Activated CD4-positive, CD25-positive, alpha-beta regulatory T cell treated with anti-CD3 and anti-CD28 coated beads, Interleukin-2, amount 50 U/mL, for 24 hours (primary cell): ENCODE data around the gene C5AR2.
"Not testable (repeated sequence)": the region's sequence is repeated elsewhere in the genome, so short reads cannot be mapped to it uniquely, and the experiment has no call there.

Experiments
- ATAC-seq, 2 donors: fragments of 150-1000 bp; cut with Tn5 transposase; one replicate each; pipeline ENCODE4 v1.10.0; 2021; ENCODE audit warnings: mild to moderate bottlenecking in 1 of 2, moderate library complexity in 1 of 2

The C5AR2 gene

DNA sequence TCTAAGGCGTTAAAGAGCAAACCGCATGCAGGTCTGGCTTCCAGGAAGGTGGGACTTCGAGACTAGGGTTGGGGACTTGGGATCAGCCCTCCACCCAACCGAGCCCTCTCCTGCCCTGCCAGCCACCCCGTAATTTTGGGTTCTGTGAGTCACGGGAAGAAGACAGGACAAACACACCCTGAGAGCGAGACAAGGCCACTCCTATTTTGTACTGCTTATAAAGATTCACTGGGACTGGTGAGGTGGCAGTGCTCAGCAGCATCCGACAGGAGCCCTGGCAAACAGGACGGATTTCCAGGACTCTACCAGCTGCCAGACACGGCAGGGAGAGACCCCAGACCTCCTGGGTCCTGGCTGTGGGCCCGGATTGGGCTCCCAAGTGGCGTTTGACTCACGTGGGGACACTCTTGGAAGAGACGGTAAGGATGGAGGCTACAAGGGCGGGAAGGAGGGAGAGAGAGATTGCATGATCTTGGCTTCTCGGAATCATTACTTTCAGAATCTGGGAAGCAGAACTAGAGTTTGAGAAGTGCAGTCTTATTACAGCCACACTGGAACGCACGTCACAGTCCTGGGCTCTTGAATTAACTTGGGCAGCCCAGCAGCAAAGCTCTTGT, at the start of gene C5AR2:
Gene C5AR2, plus strand, starts transcription at position 245 of the 617 bp plus-strand sequence. CDS start 8,625 bp downstream, outside the sequence.
- ATAC-seq: no peak

GRCh38 chr19:47283405-47284059, 48.4 kb upstream of the C5AR2 start:
- ATAC-seq: no peak

GRCh38 chr19:47284324-47284899, 47.6 kb upstream of the C5AR2 start:
- no peak for ATAC-seq

DNA sequence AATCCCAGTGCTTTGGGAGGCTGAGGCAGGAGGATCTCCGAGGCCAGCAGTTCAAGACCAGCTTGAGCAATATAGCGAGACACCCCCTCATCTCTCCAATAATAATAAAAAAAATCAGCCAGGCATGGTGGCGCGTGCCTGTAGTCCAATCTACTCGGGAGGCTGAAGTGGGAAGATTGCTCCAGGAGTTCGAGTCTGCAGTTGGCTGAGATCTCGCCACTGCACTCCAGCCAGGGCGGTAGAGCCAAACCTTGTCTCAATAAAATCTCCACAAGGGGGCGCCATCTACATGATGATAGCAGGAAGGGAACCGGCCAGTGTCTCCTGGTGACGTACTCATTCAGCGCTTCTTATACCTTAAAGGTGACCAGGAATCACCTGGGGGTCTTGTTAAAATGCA, 35.9 kb upstream of the C5AR2 start:
- peak; percentile 83 to 97 for ATAC-seq

DNA sequence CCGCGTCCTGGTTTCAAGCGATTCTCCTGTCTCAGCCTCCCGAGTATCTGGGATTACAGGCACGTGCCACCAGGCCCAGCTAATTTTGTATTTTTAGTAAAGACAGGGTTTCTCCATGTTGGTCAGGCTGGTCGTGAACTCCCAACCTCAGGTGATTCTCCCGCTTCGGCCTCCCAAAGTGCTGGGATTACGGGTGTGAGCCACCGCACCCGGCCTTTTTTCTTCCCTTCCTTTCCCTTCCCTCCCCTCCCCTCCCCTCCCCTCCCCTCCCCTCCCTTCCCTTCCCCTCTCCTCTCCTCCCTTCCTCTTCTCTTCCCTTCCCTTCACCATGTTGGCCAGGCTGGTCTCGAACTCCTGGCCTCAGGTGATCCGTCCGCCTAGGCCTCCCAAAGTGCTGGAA, 31.1 kb upstream of the C5AR2 start:
- ATAC-seq: not testable (repeated sequence)

GRCh38 chr19:47302249-47302648, 29.7 kb upstream of the C5AR2 start:
- no peak for ATAC-seq

DNA sequence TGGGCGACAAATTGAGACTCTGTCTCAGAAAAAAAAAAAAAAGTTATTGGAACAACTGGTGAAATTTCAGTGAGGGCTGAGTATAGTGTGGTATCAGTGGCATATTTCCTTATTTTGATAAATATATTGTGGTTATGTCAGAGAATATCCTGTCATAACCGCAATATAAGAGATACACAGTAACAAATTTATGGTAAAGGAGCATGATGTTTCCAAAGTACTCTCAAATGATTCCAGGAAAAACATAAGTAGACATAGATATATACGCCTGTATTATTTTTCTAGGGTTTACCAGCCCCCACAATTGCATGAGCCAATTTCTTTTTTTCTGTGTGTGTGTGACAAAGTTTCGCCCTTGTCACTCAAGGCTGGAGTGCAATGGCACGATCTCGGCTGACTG, 28.0 kb upstream of the C5AR2 start:
- ATAC-seq: no peak

DNA sequence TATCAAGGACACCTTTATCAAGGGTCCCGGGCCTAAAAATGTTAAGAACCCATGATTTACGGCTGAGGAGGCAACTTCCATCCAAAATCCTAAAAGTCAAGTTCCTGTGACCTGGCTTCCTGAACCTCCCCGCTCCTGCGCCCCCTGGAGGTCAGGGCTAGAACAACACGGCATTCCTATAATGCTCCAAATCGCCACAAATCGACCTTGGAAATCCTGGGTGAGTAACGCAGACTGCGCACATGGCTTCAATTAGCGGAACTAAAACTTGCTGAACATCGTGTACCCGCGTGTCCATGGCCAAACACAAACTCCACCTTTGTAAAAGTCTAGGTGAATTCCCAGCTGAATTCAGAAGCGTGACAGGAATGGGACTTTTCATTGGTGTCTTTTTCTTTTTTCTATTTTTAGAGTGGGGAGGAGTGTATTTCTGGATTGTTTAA, 26.6 kb upstream of the C5AR2 start:
- peak in 1 of 2 donors; percentile 28 for ATAC-seq

GRCh38 chr19:47306303-47306702, 25.7 kb upstream of the C5AR2 start:
- ATAC-seq: no peak

DNA sequence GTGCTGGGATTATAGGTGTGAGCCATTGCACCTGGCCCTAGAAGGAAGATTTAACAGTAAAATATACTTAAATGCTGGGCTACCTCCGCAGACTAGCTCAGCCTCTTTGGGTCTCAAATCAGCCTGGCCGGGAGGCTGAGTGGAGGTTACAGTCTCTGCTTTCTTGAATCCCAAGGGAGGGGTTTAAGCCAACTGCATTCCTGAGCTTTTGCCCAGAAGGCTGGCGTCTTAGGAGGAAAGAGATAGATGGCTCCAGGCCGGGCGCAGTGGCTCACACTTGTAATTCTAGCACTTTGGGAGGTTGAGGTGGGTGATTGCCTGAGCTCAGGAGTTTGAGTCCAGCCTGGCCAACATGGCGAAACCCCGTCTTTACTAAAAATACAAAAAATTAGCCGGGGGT, 22.9 kb upstream of the C5AR2 start:
- no peak for ATAC-seq

- no peak for ATAC-seq
These were observed 22.4 kb upstream of the C5AR2 start, which contains the start of gene C5AR1 for GRCh38 chr19:47309608-47310007. TSS of gene C5AR1 (plus strand) at chr19:47309861. CDS start at chr19:47309896, 35 bp downstream.

GRCh38 chr19:47310323-47310722, 21.7 kb upstream of the C5AR2 start:
- ATAC-seq: no peak

- no peak for ATAC-seq
These were observed 21.2 kb upstream of the C5AR2 start for GRCh38 chr19:47310819-47311218.

GRCh38 chr19:47312366-47313006, 19.5 kb upstream of the C5AR2 start:
- no peak for ATAC-seq

DNA sequence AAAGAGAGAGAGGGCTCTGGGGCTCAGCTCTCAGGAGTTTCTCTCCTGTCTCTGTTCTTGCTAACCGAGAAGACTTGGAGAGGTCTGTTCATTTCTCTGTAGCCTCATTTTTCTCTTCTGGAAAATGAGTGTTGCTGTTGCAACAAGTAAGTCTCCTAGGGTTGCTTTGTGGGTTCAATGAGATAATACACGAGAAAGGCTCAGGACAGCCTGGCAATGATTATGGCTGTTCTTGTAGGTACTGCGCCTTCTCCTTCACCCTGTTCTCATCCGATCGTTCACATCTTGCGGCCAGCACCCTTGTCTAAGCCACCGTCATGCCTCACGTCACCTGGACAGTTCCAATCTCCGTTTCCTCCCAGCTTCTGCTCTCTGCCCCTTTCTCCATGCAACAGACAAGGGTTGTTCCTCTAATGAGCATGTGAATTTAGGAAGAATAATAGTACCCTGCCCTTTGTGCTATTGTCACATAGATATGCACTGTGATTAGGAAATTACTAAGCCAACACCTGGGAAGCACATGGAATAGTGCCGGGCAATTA, 18.1 kb upstream of the C5AR2 start:
- ATAC-seq: no peak

- ATAC-seq: peak; percentile 69 to 82
These were observed 16.7 kb upstream of the C5AR2 start for GRCh38 chr19:47315125-47315821.

- no peak for ATAC-seq
These were observed 15.5 kb upstream of the C5AR2 start for GRCh38 chr19:47316513-47316912.

DNA sequence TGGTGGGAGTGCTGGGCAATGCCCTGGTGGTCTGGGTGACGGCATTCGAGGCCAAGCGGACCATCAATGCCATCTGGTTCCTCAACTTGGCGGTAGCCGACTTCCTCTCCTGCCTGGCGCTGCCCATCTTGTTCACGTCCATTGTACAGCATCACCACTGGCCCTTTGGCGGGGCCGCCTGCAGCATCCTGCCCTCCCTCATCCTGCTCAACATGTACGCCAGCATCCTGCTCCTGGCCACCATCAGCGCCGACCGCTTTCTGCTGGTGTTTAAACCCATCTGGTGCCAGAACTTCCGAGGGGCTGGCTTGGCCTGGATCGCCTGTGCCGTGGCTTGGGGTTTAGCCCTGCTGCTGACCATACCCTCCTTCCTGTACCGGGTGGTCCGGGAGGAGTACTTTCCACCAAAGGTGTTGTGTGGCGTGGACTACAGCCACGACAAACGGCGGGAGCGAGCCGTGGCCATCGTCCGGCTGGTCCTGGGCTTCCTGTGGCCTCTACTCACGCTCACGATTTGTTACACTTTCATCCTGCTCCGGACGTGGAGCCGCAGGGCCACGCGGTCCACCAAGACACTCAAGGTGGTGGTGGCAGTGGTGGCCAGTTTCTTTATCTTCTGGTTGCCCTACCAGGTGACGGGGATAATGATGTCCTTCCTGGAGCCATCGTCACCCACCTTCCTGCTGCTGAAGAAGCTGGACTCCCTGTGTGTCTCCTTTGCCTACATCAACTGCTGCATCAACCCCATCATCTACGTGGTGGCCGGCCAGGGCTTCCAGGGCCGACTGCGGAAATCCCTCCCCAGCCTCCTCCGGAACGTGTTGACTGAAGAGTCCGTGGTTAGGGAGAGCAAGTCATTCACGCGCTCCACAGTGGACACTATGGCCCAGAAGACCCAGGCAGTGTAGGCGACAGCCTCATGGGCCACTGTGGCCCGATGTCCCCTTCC, 11.8 kb upstream of the C5AR2 start:
- ATAC-seq: no peak

DNA sequence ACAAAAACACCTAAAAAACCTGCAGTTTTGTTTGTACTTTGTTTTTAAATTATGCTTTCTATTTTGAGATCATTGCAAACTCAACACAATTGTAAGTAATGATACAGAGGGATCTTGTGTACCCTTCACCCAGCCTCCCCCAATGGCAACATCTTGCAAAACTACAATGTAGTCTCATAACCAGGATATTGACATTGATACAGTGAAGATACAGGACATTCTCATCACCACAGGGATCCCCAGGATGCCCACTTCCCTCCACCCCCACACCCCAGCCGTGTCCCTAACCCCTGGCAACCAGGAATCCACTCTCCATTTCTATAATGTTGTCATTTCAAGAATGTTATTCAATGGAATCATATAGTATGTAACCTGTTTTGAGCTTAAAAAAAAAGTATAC, 10.3 kb upstream of the C5AR2 start:
- ATAC-seq: no peak

GRCh38 chr19:47322058-47322457, 9.9 kb upstream of the C5AR2 start:
- no peak for ATAC-seq

GRCh38 chr19:47323409-47323808, 8.6 kb upstream of the C5AR2 start:
- ATAC-seq: no peak

DNA sequence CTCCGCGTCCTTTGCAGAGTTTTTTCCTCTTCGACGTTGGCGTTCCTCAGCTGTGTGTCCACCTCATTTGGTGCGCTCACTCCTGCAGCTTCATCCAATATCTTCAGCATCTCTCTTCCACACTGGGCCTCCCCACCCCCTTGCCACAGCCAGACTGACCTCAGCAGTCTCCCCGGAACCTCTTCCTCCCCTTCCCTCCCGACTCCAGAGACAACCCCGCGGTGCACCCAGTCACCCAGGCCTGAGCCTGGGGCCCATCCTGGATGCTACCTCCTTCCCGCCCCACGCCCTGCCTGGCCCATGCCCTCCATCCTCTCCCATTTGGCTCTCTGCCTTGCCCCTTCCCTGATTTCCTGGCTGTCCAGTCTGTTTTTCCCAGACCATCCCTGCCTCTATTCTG, 8.1 kb upstream of the C5AR2 start:
- ATAC-seq: no peak
